Renal cortex interstitium (tissue), 3 donors: Measurements from ENCODE around the gene SLC38A2. TPM values are rescaled to one million over a fixed set of nuclear protein-coding genes. Genes with fewer than 3 reads are reported as not detected.

Experiments used
- polyA plus RNA-seq, 3 donors: library from polyadenylated mRNA; unstranded; fragments of 120-200 nt; gene quantifications; one replicate each; pipeline ENCODE4 v1.2.1, GENCODE V29; 2013; ENCODE audit not compliant: insufficient read length in 3 of 3

Gene SLC38A2
- polyA plus RNA-seq, 3 donors: 168 to 236 (median 192) TPM

Other genes starting within 250 kb of the SLC38A2 start
- gene SLC38A1, start 103.7 kb downstream of the SLC38A2 start, polyA plus RNA-seq: 10 to 100 TPM; 61.3 to 70.2 (median 69.6) TPM